ENCODE data around the gene DCAF7.

DNA sequence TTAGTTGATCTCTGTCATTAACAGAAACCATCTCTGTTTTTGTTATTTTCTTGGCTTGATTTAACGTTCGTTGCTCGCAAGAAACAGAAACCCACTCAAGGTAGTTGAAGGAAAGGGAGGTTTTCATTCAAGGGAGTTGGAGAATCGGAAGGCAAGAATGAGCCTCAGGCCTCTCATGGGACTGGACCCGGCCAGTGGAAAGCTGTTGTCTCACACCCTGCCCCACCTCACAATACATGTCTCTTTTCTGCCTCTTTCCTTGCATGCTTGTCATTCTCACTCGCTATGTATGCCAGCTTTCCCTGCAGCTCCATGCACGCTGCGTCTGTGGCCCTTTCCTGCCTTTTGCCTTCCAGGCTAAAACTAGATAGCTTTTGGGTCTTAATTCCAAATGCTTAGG, 18.3 kb downstream of the DCAF7 start:
- TF ChIP-seq FOXP2 (optimal IDR thresholded peaks at IDR 0.05; ENCODE audit: control extremely low read depth, extremely low read length, insufficient read depth) (no peak), EZH2 (IDR thresholded peaks at IDR 0.05) (no peak), POLR2AphosphoS5 (IDR thresholded peaks at IDR 0.05; ENCODE audit: borderline replicate concordance, low read depth, low read length) (no peak)

Data from SK-N-MC (cell line).